Endodermal cell (in vitro differentiated cells): ENCODE results near the gene ZNF45. TPM values are rescaled to one million over a fixed set of nuclear protein-coding genes. Genes with fewer than 3 reads are reported as not detected.

Experiments
- DNase-seq: peaks from one replicate; pipeline ENCODE4 v3.0.0-alpha.2; 2017
- H3K27ac ChIP-seq: 2 replicates; pipeline ENCODE4 v1.5.1; 2013; ENCODE audit warnings: mild to moderate bottlenecking, low read depth, low read length, moderate library complexity
- H3K27me3 ChIP-seq: 2 replicates; pipeline ENCODE4 v1.6.1; 2013; ENCODE audit warnings: mild to moderate bottlenecking, low read length, moderate library complexity; ENCODE audit not compliant: insufficient read depth, control insufficient read depth, poor library complexity, severe bottlenecking
- H3K36me3 ChIP-seq: 2 replicates; pipeline ENCODE4 v1.7.0; 2013; ENCODE audit warnings: mild to moderate bottlenecking, low read length, moderate library complexity; ENCODE audit not compliant: control insufficient read depth, insufficient read depth
- H3K4me1 ChIP-seq: one replicate; pipeline ENCODE4 v1.7.0; 2013; ENCODE audit warnings: low read length; ENCODE audit not compliant: control insufficient read depth, insufficient read depth
- H3K4me3 ChIP-seq: 2 replicates; pipeline ENCODE4 v1.5.1; 2013; ENCODE audit warnings: mild to moderate bottlenecking, low read length, moderate library complexity
- H3K9ac ChIP-seq: 2 replicates; pipeline ENCODE4 v1.6.1; 2013; ENCODE audit warnings: mild to moderate bottlenecking, low read length, moderate library complexity; ENCODE audit not compliant: poor library complexity, severe bottlenecking; ENCODE audit errors: extremely low read depth
- H3K9me3 ChIP-seq: 2 replicates; pipeline ENCODE4 v1.6.1; 2013; ENCODE audit warnings: mild to moderate bottlenecking, low read length, moderate library complexity; ENCODE audit not compliant: control insufficient read depth
- H3K27ac Mint-ChIP-seq: 2 replicates; pipeline ENCODE4 v1.8.0; 2020; ENCODE audit warnings: mixed read lengths
- H3K27me3 Mint-ChIP-seq: 2 replicates; pipeline ENCODE4 v1.8.0; 2021; ENCODE audit warnings: mild to moderate bottlenecking, mixed read lengths; ENCODE audit not compliant: insufficient read depth
- H3K36me3 Mint-ChIP-seq: 2 replicates; pipeline ENCODE4 v1.8.0; 2020; ENCODE audit warnings: low read depth, mixed read lengths
- H3K4me1 Mint-ChIP-seq: 2 replicates; pipeline ENCODE4 v1.8.0; 2020; ENCODE audit warnings: mixed read lengths
- H3K4me3 Mint-ChIP-seq: 2 replicates; pipeline ENCODE4 v1.8.0; 2020; ENCODE audit warnings: mild to moderate bottlenecking, moderate library complexity, mixed read lengths
- H3K9me3 Mint-ChIP-seq: 2 replicates; pipeline ENCODE4 v1.8.0; 2020; ENCODE audit warnings: mild to moderate bottlenecking, mixed read lengths
- CTCF ChIP-seq: fragments of 200-600 bp; sonication (generic); conservative IDR thresholded peaks from 2 replicates; pipeline ENCODE4 v1.5.0; 2021; ENCODE audit warnings: antibody characterized with exemption, mild to moderate bottlenecking
- WGBS, 2 experiments: methylation state at CpG; one replicate each; pipeline versions ENCODE4 v1.1.5 to v1.1.7; 2013; ENCODE audit warnings: missing lambda C conversion rate in 2 of 2, mixed read lengths in 1 of 2; ENCODE audit not compliant: insufficient coverage in 1 of 2, insufficient read length in 1 of 2; 5-methylcytosine and 5-hydroxymethylcytosine counted together
- total RNA-seq, 2 donors: library from RNA; stranded (reverse); fragmentation: NEBNext Ultra II Directional in 1 of 2; extraction: Animal tissue kit (Norgen Biotek cat#: 25700) in 1 of 2; gene quantifications; 2 replicates in 1 of 2; 3 replicates in 1 of 2; pipeline ENCODE4 v1.2.1, GENCODE V29; 2021

ZNF45 gene
- total RNA-seq, 2 donors from 2014 or later = 18.6 to 19.4 TPM

DNA sequence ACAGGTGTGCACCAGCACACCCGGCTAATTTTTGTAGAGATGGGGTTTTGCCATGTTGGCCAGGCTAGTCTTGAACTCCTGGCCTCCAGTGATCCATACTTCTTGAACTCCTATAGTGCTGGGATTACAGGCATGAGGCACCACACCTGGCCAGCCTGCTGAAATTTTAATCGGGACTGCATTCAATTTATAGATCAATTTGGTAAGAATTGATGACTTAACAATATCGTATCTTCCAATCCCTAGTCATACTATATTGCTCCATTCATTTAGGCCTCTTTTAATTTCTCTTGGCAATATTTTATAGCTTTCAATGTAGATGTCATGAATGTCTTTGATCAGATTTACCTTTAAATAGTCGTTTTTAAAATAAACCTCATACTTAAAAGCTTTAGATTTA lies 5.6 kb upstream of the ZNF45 start:
- Histone ChIP-seq H3K27me3 (peaks cover 9% of the 10 kb centered on the region), H3K4me1 (no peaks in the 10 kb centered on the region), H3K9me3 (no peaks in the 10 kb centered on the region), H3K9ac (no peak overlapping the region), H3K36me3 (no peaks in the 10 kb centered on the region), H3K27ac (no peak overlapping the region), H3K4me3 (no peak overlapping the region)
- TF ChIP-seq CTCF = no peak
- WGBS, 2 experiments = 82 to 83% methylated on average over 1 to 3 of the region's 4 CpGs
- Mint-ChIP-seq H3K27ac (no peak overlapping the region), H3K9me3 (peaks cover 14% of the 10 kb centered on the region), H3K4me3 (no peak overlapping the region), H3K4me1 (no peaks in the 10 kb centered on the region), H3K36me3 (no peaks in the 10 kb centered on the region), H3K27me3 (peaks cover 26% of the 10 kb centered on the region)
- no peak for DNase-seq

DNA sequence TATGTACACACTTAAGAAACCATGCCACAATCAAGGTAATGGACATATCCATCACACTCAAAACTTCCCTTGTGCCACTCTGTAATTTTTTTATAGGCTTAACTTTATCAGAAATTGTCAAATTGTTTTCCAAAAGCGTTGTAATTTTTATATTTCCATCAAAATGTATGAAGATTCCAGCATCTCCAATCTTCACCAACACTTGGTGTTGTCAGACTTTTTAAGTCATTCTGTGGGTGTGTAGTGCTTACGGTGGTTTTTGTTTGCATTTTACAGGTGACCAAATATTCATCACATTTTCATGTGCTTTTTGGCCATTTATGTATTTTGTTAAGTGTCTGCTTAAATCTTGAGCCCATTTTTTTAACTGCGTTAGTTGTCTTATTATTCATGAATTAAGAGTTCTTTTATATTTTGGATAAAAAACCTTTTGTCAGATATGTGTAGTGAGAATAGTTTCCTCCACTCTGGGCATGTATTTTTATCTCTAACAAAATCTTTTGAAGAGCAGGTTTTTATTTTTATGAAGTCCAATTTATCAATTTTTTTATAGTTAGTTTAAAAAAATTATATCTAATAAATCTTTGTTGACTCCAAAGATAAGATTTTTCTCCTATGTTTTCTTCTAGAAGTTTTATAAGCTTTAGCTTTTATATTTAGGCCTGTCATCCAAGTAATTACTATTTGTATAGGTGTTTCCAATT lies 4.6 kb upstream of the ZNF45 start:
- Histone ChIP-seq H3K27me3 (peaks cover 9% of the 10 kb centered on the region), H3K4me1 (no peaks in the 10 kb centered on the region), H3K4me3 (no peak overlapping the region), H3K36me3 (no peaks in the 10 kb centered on the region), H3K9ac (no peak overlapping the region), H3K9me3 (no peaks in the 10 kb centered on the region), H3K27ac (no peak overlapping the region)
- Mint-ChIP-seq H3K27ac (no peak overlapping the region), H3K4me1 (no peaks in the 10 kb centered on the region), H3K9me3 (peaks cover 12% of the 10 kb centered on the region), H3K36me3 (no peaks in the 10 kb centered on the region), H3K4me3 (no peak overlapping the region), H3K27me3 (peaks cover 17% of the 10 kb centered on the region)
- no peak for TF ChIP-seq CTCF
- no peak for DNase-seq
- WGBS, 2 experiments = 86% methylated on average over 3 of the region's 3 CpGs; no CpG with 5 or more reads in 1 of the 2 experiments

GRCh38 chr19:43936188-43936587 lies 1.1 kb upstream of the ZNF45 start:
- H3K9ac ChIP-seq = no peak overlapping the region
- TF ChIP-seq CTCF = no peak
- H3K27ac ChIP-seq = no peak overlapping the region
- H3K36me3 ChIP-seq = peaks cover 21% of the 10 kb centered on the region
- 60 to 92% methylated on average over 2 to 5 of the region's 5 CpGs for WGBS, 2 experiments
- peaks cover 12% of the 10 kb centered on the region for H3K9me3 Mint-ChIP-seq
- no peak overlapping the region for H3K4me3 ChIP-seq
- DNase-seq = no peak
- peaks cover 8% of the 10 kb centered on the region for H3K27me3 ChIP-seq
- peaks cover 18% of the 10 kb centered on the region for H3K36me3 Mint-ChIP-seq
- peaks cover 8% of the 10 kb centered on the region for H3K4me1 Mint-ChIP-seq
- H3K9me3 ChIP-seq = no peaks in the 10 kb centered on the region
- peak overlapping the region; percentile 95 for H3K4me3 Mint-ChIP-seq
- H3K4me1 ChIP-seq = no peaks in the 10 kb centered on the region
- peaks cover 5% of the 10 kb centered on the region for H3K27me3 Mint-ChIP-seq
- no peak overlapping the region for H3K27ac Mint-ChIP-seq
